ENCODE results near the gene PCDHB9. TPM values are rescaled to one million over a fixed set of nuclear protein-coding genes. Genes with fewer than 3 reads are reported as not detected.

The PCDHB9 gene
- 0.03 to 0.26 TPM (median 0.05 TPM) in 3 of 5 replicates, not detected in the others for total RNA-seq (2022; extraction: Qiagen RNA extraction)

GRCh38 chr5:141186897-141187512 lies at the start of gene PCDHB9:
PCDHB9 (plus strand) TSS chr5:141187161; CDS start chr5:141187319, 158 bp downstream.

GRCh38 chr5:141149812-141150211 lies 37.1 kb upstream of the PCDHB9 start, which contains the start of gene PCDHB6:
PCDHB6 (plus strand) TSS chr5:141150057; CDS start chr5:141150258, 201 bp downstream.

DNA sequence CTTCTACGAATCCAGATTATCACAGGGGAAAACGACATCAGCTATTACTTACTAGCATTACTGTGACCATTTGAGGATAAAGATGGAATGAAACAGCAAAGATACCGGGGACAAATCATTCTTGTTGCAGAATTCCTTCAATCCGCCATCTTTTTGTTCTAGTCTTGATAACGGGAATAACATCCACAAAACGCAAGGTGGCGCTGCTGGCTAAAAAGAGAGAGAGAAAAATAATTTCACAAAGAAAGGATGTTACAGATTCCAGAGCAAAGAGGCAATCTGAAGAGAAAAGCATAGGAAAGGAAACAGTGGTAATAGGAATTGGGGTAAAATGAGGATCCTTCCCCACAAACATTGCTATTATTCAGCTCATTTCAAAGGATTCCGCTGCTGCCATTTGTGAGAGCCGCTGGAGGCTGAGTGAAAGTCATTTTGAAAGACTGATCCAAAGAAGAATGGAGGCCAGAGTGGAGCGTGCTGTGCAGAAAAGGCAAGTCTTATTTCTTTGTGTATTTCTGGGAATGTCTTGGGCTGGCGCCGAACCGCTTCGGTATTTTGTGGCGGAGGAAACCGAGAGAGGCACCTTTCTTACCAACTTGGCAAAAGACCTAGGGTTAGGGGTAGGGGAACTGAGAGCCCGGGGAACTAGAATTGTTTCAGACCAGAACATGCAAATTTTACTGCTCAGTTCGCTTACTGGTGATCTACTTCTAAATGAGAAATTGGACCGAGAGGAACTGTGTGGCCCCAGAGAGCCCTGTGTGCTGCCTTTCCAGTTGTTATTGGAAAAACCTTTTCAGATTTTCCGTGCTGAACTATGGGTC lies 14.4 kb upstream of the PCDHB9 start, which contains the start of gene PCDHB7:
Gene PCDHB7 (plus strand): TSS at position 264 of the 824 bp plus-strand sequence. CDS start 192 bp downstream, at position 456.

DNA sequence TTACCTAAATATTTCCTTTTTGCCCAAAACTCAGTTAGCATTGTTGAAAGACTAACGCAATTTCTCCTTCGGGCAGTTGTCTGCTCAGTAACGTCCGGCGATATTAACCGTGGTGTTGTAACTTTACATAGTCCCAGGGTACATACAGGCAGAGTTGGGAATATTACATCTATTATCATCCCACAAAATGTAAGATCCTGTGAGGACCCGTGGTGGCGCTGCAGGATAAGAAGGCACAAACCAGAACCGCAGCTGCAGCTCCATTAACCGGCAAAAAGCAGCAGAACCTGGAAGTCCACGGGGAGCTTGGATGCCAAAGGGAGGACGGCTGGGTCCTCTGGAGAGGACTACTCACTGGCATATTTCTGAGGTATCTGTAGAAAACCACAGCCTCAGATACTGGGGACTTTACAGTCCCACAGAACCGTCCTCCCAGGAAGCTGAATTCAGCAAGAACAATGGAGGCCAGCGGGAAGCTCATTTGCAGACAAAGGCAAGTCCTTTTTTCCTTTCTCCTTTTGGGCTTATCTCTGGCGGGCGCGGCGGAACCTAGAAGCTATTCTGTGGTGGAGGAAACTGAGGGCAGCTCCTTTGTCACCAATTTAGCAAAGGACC lies 9.3 kb upstream of the PCDHB9 start, which contains the start of gene PCDHB8:
Gene PCDHB8 (plus strand): TSS at position 214 of the 615 bp plus-strand sequence. CDS start 245 bp downstream, at position 459.

DNA sequence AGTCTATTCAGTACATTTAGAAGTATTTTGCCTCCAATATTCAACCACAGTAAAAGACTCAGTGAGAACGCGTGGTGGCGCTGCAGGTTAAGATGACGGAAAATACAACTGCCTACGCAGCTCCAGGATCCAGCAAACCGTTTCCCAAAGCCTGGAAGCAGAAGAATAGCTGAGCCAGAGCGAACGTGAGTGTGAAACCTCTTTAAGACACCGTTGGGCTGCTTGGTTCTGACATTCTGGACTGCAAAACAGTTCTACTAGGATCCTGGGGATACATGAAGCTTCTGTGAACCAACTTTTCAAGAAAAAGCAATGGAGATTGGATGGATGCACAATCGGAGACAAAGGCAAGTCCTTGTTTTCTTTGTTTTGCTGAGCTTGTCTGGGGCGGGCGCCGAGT lies 4.7 kb upstream of the PCDHB9 start, which contains the start of gene PCDHB16:
Gene PCDHB16 (plus strand): TSS at position 140 of the 400 bp plus-strand sequence. CDS start 173 bp downstream, at position 313.

DNA sequence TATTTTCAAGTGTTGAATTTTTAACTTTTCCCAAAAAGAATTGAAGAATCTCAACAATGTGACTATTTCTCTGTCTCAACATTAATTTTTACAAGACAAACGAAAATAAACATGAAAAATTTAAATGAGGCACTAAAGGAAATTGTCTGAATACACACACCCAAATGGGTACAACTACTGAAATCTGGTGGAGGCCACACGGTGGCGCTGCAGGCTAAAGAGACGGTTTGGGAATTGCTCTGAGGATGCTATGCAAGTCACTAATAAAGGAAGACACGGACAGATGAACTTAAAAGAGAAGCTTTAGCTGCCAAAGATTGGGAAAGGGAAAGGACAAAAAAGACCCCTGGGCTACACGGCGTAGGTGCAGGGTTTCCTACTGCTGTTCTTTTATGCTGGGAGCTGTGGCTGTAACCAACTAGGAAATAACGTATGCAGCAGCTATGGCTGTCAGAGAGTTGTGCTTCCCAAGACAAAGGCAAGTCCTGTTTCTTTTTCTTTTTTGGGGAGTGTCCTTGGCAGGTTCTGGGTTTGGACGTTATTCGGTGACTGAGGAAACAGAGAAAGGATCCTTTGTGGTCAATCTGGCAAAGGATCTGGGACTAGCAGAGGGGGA lies 5.3 kb downstream of the PCDHB9 start, which contains the start of gene PCDHB10:
Gene PCDHB10 (plus strand): TSS at position 244 of the 616 bp plus-strand sequence. CDS start 200 bp downstream, at position 444.

DNA sequence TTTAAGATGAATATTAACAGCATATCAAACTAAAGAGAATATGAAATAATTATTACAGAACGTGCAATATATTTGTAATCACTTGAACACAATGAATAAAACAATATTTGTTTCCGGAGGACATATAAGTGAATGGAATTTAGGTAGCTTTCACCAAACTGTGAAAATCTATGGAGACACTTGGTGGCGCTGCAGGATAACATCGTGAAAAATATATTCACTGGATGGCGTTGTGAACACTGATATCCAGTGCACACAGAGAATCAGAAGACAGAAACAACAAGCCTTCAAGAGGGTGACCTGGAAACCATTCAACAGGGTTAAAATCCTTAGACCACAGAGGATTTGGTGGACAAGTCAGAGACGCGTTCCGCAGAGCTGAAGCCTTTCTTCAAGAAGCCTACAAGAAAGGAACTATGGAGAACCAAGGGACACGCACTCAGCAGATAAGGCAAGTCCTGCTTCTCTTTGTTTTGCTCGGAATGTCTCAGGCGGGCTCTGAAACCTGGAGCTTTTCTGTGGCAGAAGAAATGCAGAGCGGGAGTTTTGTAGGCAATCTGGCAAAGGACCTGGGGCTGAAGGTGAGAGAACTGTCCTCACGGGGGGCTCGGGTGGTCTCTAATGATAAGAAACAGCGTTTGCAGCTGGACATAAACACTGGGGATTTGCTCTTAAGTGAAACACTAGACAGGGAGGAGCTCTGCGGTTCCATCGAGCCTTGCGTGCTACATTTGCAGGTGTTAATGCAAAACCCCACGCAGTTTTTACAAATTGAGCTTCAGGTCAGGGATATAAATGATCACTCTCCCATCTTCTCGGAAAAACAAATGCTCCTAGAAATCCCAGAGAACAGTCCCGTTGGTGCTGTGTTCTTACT lies 12.6 kb downstream of the PCDHB9 start, which contains the start of gene PCDHB11:
Gene PCDHB11 (plus strand): TSS at position 269 of the 877 bp plus-strand sequence. CDS start 148 bp downstream, at position 417.

DNA sequence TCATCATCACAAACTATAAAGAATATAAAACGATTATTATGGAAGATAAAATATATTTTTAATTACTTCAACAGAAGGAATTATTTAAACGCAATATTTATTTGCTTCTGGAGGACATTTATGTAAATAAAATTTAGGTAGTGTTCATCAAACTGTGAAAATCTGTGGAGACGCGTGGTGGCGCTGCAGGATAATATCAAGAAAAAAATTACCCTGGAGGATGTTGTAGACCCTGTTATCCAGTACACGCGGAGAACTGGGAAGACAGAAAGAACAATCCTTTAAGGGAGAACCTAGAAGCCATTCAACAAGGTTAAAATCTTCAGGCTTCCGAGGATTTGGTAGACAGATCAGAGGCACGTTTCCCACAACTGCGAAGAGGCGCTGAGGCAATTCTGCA lies 21.5 kb downstream of the PCDHB9 start, which contains the start of gene PCDHB12:
Gene PCDHB12 (plus strand): TSS at position 242 of the 400 bp plus-strand sequence. CDS start 189 bp downstream, outside the sequence.

GRCh38 chr5:141213656-141214339 lies 26.8 kb downstream of the PCDHB9 start, which contains the start of gene PCDHB13:
PCDHB13 (plus strand) TSS chr5:141213919; CDS start chr5:141214124, 205 bp downstream.

DNA sequence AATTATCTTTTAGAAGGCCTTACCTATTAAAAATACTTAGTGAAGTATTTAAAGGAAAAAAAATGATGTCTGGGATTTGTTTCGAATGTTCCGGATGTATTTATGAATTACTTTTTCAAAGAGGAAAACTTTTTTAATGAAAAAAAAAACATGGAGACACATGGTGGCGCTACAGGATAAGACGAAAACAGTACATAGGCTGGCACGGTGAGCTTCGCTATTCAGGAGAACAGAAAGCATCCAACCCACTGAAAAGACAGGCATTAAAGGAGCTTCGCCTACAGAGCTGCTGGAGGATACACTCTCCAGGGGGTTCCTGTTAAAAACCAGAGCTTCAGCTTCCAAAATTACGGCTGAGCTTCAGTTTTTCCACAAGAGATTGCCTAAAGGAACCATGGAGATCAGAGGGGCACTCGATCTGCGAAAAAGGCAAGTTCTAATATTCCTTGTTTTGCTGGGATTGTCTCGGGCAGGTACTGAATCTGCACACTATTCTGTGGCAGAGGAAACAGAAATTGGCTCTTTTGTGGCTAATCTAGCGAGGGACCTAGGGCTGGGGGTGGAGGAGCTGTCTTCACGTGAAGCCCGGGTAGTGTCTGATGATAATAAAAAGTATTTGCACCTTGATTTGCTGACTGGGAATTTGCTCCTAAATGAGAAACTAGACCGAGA lies 36.3 kb downstream of the PCDHB9 start, which contains the start of gene PCDHB14:
Gene PCDHB14 (plus strand): TSS at position 232 of the 672 bp plus-strand sequence. CDS start 163 bp downstream, at position 395.

Other genes starting within 250 kb of the PCDHB9 start
- 3.5 to 4.8 TPM (median 3.9 TPM) in 5 replicates for gene PCDHAC2, start 220.7 kb upstream of the PCDHB9 start, total RNA-seq (2022; extraction: Qiagen RNA extraction)
- gene PCDHB1, start 135.8 kb upstream of the PCDHB9 start, total RNA-seq (2022; extraction: Qiagen RNA extraction) = not detected in 5 replicates
- 3.3 to 13.0 TPM (median 3.7 TPM) in 5 replicates for gene PCDHB2, start 92.5 kb upstream of the PCDHB9 start, total RNA-seq (2022; extraction: Qiagen RNA extraction)
- 8.7 TPM in 1 of 5 replicates, not detected in the others for gene PCDHB3, start 86.7 kb upstream of the PCDHB9 start, total RNA-seq (2022; extraction: Qiagen RNA extraction)
- 0.07 to 0.13 TPM (median 0.09 TPM) in 4 of 5 replicates, not detected in the other for gene PCDHB4, start 65.3 kb upstream of the PCDHB9 start, total RNA-seq (2022; extraction: Qiagen RNA extraction)
- gene PCDHB5, start 52.0 kb upstream of the PCDHB9 start, total RNA-seq (2022; extraction: Qiagen RNA extraction) = 1.2 to 1.6 TPM (median 1.3 TPM) in 5 replicates
- 0.79 to 1.1 TPM (median 0.90 TPM) in 5 replicates for gene PCDHB6, start 37.1 kb upstream of the PCDHB9 start, total RNA-seq (2022; extraction: Qiagen RNA extraction)
- gene PCDHB7, start 14.5 kb upstream of the PCDHB9 start, total RNA-seq (2022; extraction: Qiagen RNA extraction) = 0.05 TPM in 1 of 5 replicates, not detected in the others
- 0.19 to 0.42 TPM (median 0.22 TPM) in 5 replicates for gene PCDHB8, start 9.4 kb upstream of the PCDHB9 start, total RNA-seq (2022; extraction: Qiagen RNA extraction)
- 0.05 to 0.08 TPM (median 0.05 TPM) in 4 of 5 replicates, not detected in the other for gene PCDHB16, start 4.8 kb upstream of the PCDHB9 start, total RNA-seq (2022; extraction: Qiagen RNA extraction)
- gene PCDHB10, start 5.2 kb downstream of the PCDHB9 start, total RNA-seq (2022; extraction: Qiagen RNA extraction) = not detected in 5 replicates
- 0.05 to 0.08 TPM (median 0.08 TPM) in 4 of 5 replicates, not detected in the other for gene PCDHB11, start 12.5 kb downstream of the PCDHB9 start, total RNA-seq (2022; extraction: Qiagen RNA extraction)
- gene PCDHB12, start 21.6 kb downstream of the PCDHB9 start, total RNA-seq (2022; extraction: Qiagen RNA extraction) = 0.06 TPM in 1 of 5 replicates, not detected in the others
- 0.04 to 0.12 TPM (median 0.05 TPM) in 5 replicates for gene PCDHB13, start 26.8 kb downstream of the PCDHB9 start, total RNA-seq (2022; extraction: Qiagen RNA extraction)
- gene PCDHB14, start 36.2 kb downstream of the PCDHB9 start, total RNA-seq (2022; extraction: Qiagen RNA extraction) = 0.05 to 0.21 TPM (median 0.14 TPM) in 5 replicates
- gene PCDHB15, start 58.2 kb downstream of the PCDHB9 start, total RNA-seq (2022; extraction: Qiagen RNA extraction) = 0.06 to 0.11 TPM (median 0.10 TPM) in 3 of 5 replicates, not detected in the others
- gene SLC25A2, start 116.9 kb downstream of the PCDHB9 start, total RNA-seq (2022; extraction: Qiagen RNA extraction) = not detected in 5 replicates
- 60.0 to 73.5 TPM (median 68.7 TPM) in 5 replicates for gene TAF7, start 133.6 kb downstream of the PCDHB9 start, total RNA-seq (2022; extraction: Qiagen RNA extraction)
- gene PCDHGA1, start 143.4 kb downstream of the PCDHB9 start, total RNA-seq (2022; extraction: Qiagen RNA extraction) = 0.24 to 0.29 TPM (median 0.26 TPM) in 5 replicates
- 0.42 to 0.91 TPM (median 0.68 TPM) in 5 replicates for gene PCDHGA2, start 151.6 kb downstream of the PCDHB9 start, total RNA-seq (2022; extraction: Qiagen RNA extraction)
- not detected in 5 replicates for gene PCDHGA3, start 156.7 kb downstream of the PCDHB9 start, total RNA-seq (2022; extraction: Qiagen RNA extraction)
- 1.3 to 2.0 TPM (median 1.9 TPM) in 5 replicates for gene PCDHGB1, start 162.9 kb downstream of the PCDHB9 start, total RNA-seq (2022; extraction: Qiagen RNA extraction)
- gene PCDHGA4, start 167.9 kb downstream of the PCDHB9 start, total RNA-seq (2022; extraction: Qiagen RNA extraction) = 0.07 to 0.22 TPM (median 0.12 TPM) in 5 replicates
- 0.06 to 0.11 TPM (median 0.07 TPM) in 4 of 5 replicates, not detected in the other for gene PCDHGB2, start 172.8 kb downstream of the PCDHB9 start, total RNA-seq (2022; extraction: Qiagen RNA extraction)
- gene PCDHGA5, start 177.0 kb downstream of the PCDHB9 start, total RNA-seq (2022; extraction: Qiagen RNA extraction) = 0.09 to 0.17 TPM (median 0.14 TPM) in 5 replicates
- gene PCDHGB3, start 183.1 kb downstream of the PCDHB9 start, total RNA-seq (2022; extraction: Qiagen RNA extraction) = 0.10 to 0.31 TPM (median 0.21 TPM) in 5 replicates
- 0.13 to 0.27 TPM (median 0.21 TPM) in 5 replicates for gene PCDHGA6, start 186.7 kb downstream of the PCDHB9 start, total RNA-seq (2022; extraction: Qiagen RNA extraction)
- gene PCDHGA7, start 195.6 kb downstream of the PCDHB9 start, total RNA-seq (2022; extraction: Qiagen RNA extraction) = 0.69 to 1.1 TPM (median 0.90 TPM) in 5 replicates
- gene PCDHGB4, start 200.5 kb downstream of the PCDHB9 start, total RNA-seq (2022; extraction: Qiagen RNA extraction) = 0.55 to 1.0 TPM (median 0.97 TPM) in 5 replicates
- gene PCDHGA8, start 205.5 kb downstream of the PCDHB9 start, total RNA-seq (2022; extraction: Qiagen RNA extraction) = 0.02 to 0.06 TPM (median 0.06 TPM) in 3 of 5 replicates, not detected in the others
- gene PCDHGB5, start 210.8 kb downstream of the PCDHB9 start, total RNA-seq (2022; extraction: Qiagen RNA extraction) = 1.6 to 2.6 TPM (median 2.2 TPM) in 5 replicates
- 0.06 to 0.08 TPM (median 0.06 TPM) in 3 of 5 replicates, not detected in the others for gene PCDHGA9, start 215.6 kb downstream of the PCDHB9 start, total RNA-seq (2022; extraction: Qiagen RNA extraction)
- gene PCDHGB6, start 220.9 kb downstream of the PCDHB9 start, total RNA-seq (2022; extraction: Qiagen RNA extraction) = 0.08 to 0.13 TPM (median 0.12 TPM) in 5 replicates
- gene PCDHGA10, start 225.8 kb downstream of the PCDHB9 start, total RNA-seq (2022; extraction: Qiagen RNA extraction) = 0.02 to 0.03 TPM in 2 of 5 replicates, not detected in the others
- gene PCDHGB7, start 230.5 kb downstream of the PCDHB9 start, total RNA-seq (2022; extraction: Qiagen RNA extraction) = 0.05 to 0.10 TPM (median 0.07 TPM) in 3 of 5 replicates, not detected in the others
- 0.04 to 0.06 TPM (median 0.05 TPM) in 3 of 5 replicates, not detected in the others for gene PCDHGA11, start 233.9 kb downstream of the PCDHB9 start, total RNA-seq (2022; extraction: Qiagen RNA extraction)
- gene PCDHGA12, start 243.3 kb downstream of the PCDHB9 start, total RNA-seq (2022; extraction: Qiagen RNA extraction) = 0.02 TPM in 1 of 5 replicates, not detected in the others

All from A549 treated with Mapracorat at 1 μM for 4 hours (cell line).